Cardiac septum (tissue), 1 donor: ENCODE data around the gene UBE3B. TPM values are rescaled to one million over a fixed set of nuclear protein-coding genes. Genes with fewer than 3 reads are reported as not detected.

Experiments used
- DNase-seq: peaks from one replicate; pipeline ENCODE4 v3.0.0-alpha.2; 2020; ENCODE audit warnings: low spot score
- intact Hi-C: fragments of 100-400 bp; cut with DNase I; formaldehyde crosslinking; loops from one replicate; pipeline ENCODE4 v1.14.0; 2022
- total RNA-seq: library from RNA; stranded (reverse); fragmentation: NEBNext Ultra II Directional; extraction: Animal tissue kit (Norgen Biotek cat#: 25700); gene quantifications from one replicate; pipeline ENCODE4 v1.2.1, GENCODE V29; 2021
- donor health status: DM: no; HTN: no; CAD: no.

The UBE3B gene
- total RNA-seq, 1 donor from 2014 or later, result 47.1 TPM

GRCh38 chr12:109539508-109539907 is 62.1 kb downstream of the UBE3B start:
- no peak for DNase-seq
- intact Hi-C loops, result no loop called here

GRCh38 chr12:109540526-109541412 is 63.3 kb downstream of the UBE3B start:
- DNase-seq, result no peak

GRCh38 chr12:109541413-109541726 is 63.9 kb downstream of the UBE3B start:
- intact Hi-C loops, result no loop called here
- no peak for DNase-seq

More at GRCh38 chr12:109540526-109541412, 63.3 kb downstream of the UBE3B start:
- intact Hi-C loops, result no loop called here

- intact Hi-C loops, result no loop called here
- DNase-seq, result no peak
These were observed 64.6 kb downstream of the UBE3B start for GRCh38 chr12:109542014-109542413.

- no peak for DNase-seq
- intact Hi-C loops, result no loop called here
These were observed 65.4 kb downstream of the UBE3B start for GRCh38 chr12:109542876-109543275.

- DNase-seq, result no peak
These were observed 67.6 kb downstream of the UBE3B start for GRCh38 chr12:109544955-109545531.

GRCh38 chr12:109545826-109546225 is 68.4 kb downstream of the UBE3B start:
- DNase-seq, result no peak
- intact Hi-C loops, result no loop called here

More at GRCh38 chr12:109544955-109545531, 67.6 kb downstream of the UBE3B start:
- intact Hi-C loops, result no loop called here

- intact Hi-C loops, result no loop called here
- DNase-seq, result no peak
These were observed 69.9 kb downstream of the UBE3B start for GRCh38 chr12:109547286-109547685.

GRCh38 chr12:109548258-109548657 is 70.8 kb downstream of the UBE3B start:
- no peak for DNase-seq

GRCh38 chr12:109549613-109550270 is 72.3 kb downstream of the UBE3B start:
- DNase-seq, result no peak
- intact Hi-C loops, result no loop called here

More at GRCh38 chr12:109548258-109548657, 70.8 kb downstream of the UBE3B start:
- intact Hi-C loops, result no loop called here

- intact Hi-C loops, result no loop called here
- DNase-seq, result no peak
These were observed 72.8 kb downstream of the UBE3B start for GRCh38 chr12:109550281-109550680.

GRCh38 chr12:109551108-109551507 is 73.7 kb downstream of the UBE3B start:
- DNase-seq, result no peak
- intact Hi-C loops, result no loop called here

- DNase-seq, result no peak
- intact Hi-C loops, result no loop called here
These were observed 75.5 kb downstream of the UBE3B start for GRCh38 chr12:109552971-109553370.

- no peak for DNase-seq
- intact Hi-C loops, result no loop called here
These were observed 76.0 kb downstream of the UBE3B start for GRCh38 chr12:109553483-109553882.

- intact Hi-C loops, result no loop called here
- DNase-seq, result no peak
These were observed 76.6 kb downstream of the UBE3B start for GRCh38 chr12:109553906-109554500.

GRCh38 chr12:109554761-109555160 is 77.3 kb downstream of the UBE3B start:
- intact Hi-C loops, result no loop called here
- no peak for DNase-seq

- no peak for DNase-seq
- intact Hi-C loops, result no loop called here
These were observed 78.2 kb downstream of the UBE3B start for GRCh38 chr12:109555431-109556315.

- DNase-seq, result no peak
- intact Hi-C loops, result no loop called here
These were observed 79.8 kb downstream of the UBE3B start for GRCh38 chr12:109557200-109557599.

- no peak for DNase-seq
- intact Hi-C loops, result no loop called here
These were observed 80.4 kb downstream of the UBE3B start for GRCh38 chr12:109557805-109558204.
